Endothelial cell of umbilical vein (primary cell): ENCODE results near the gene VPS35L. TPM values are rescaled to one million over a fixed set of nuclear protein-coding genes. Genes with fewer than 3 reads are reported as not detected.

ENCODE experiments used
- BruUV-seq: library from RNA; stranded (reverse); fragments of 400-500 nt; replicated peaks from 2 replicates; lab custom pipeline; 2021; lab: Mats Ljungman, UMichigan
- CTCF ChIA-PET: fragments of 300-600, 350-600 bp; sonication (Branson Sonifier 250); formaldehyde crosslinking; loops from one replicate; lab custom pipeline; 2021; ENCODE audit warnings: antibody characterized with exemption, inconsistent platforms; lab: Charles Lee
- POLR2A ChIA-PET: fragments of 300-600, 350-600 bp; sonication (Branson Sonifier 250); formaldehyde crosslinking; loops from one replicate; lab custom pipeline; 2021; ENCODE audit warnings: antibody characterized with exemption, inconsistent platforms; lab: Charles Lee
- DNase-seq: peaks from one replicate; pipeline ENCODE4 v3.0.0-alpha.2; 2011; ENCODE audit warnings: low read depth, low spot score
- FAIRE-seq: peaks from 2 replicates; lab custom pipeline; 2011; peaks lifted over from hg19 to GRCh38; lab: Jason Lieb, UNC
- H2AFZ ChIP-seq: 2 replicates; pipeline ENCODE4 v1.6.0; 2012; ENCODE audit warnings: low read depth, low read length, control low read depth, inconsistent platforms
- H3K27ac ChIP-seq: 2 replicates; pipeline ENCODE4 v1.5.1; 2011; ENCODE audit warnings: low read depth, mild to moderate bottlenecking, control low read depth, low read length, moderate library complexity; ENCODE audit not compliant: insufficient read depth
- H3K27me3 ChIP-seq, 2 experiments: 2 replicates each; pipeline versions ENCODE4 v1.6.0 to v1.6.1; 2011; ENCODE audit warnings: low read length in 2 of 2, mixed read lengths in 1 of 2; ENCODE audit not compliant: control insufficient read depth in 2 of 2, insufficient read depth in 2 of 2
- H3K36me3 ChIP-seq, 2 experiments: 2 replicates in 1 of 2; 3 replicates in 1 of 2; pipeline ENCODE4 v1.5.1; 2011; ENCODE audit warnings: low read length in 2 of 2, mild to moderate bottlenecking in 1 of 2, moderate library complexity in 1 of 2; ENCODE audit not compliant: control insufficient read depth in 2 of 2, insufficient read depth in 2 of 2; ENCODE audit errors: extremely low read depth in 1 of 2
- H3K4me1 ChIP-seq: 3 replicates; pipeline ENCODE4 v1.5.1; 2011; ENCODE audit warnings: mild to moderate bottlenecking, low read length; ENCODE audit not compliant: control insufficient read depth, insufficient read depth; ENCODE audit errors: extremely low read depth
- H3K4me2 ChIP-seq: 2 replicates; pipeline ENCODE4 v1.6.1; 2011; ENCODE audit warnings: low read length, control low read depth, mixed read lengths; ENCODE audit not compliant: insufficient read depth
- H3K4me3 ChIP-seq, 3 experiments: fragments of 200-600 bp in 1 of 3; sonication (generic), shearing (Covaris generic) in 1 of 3; replicated peaks in 1 of 3; 2 replicates each; pipeline ENCODE4 v1.5.1; 2011 to 2016; ENCODE audit warnings: control low read depth in 3 of 3, low read length in 3 of 3, mild to moderate bottlenecking in 2 of 3, inconsistent platforms in 1 of 3, low read depth in 1 of 3, moderate library complexity in 1 of 3; ENCODE audit not compliant: insufficient read depth in 1 of 3
- H3K79me2 ChIP-seq: 2 replicates; pipeline ENCODE4 v1.6.0; 2012; ENCODE audit warnings: low read length, inconsistent platforms; ENCODE audit not compliant: control insufficient read depth, insufficient read depth
- H3K9ac ChIP-seq: replicated peaks from 2 replicates; pipeline ENCODE3; 2011; ENCODE audit warnings: low read length, control low read depth; ENCODE audit not compliant: insufficient read depth; ENCODE audit errors: extremely low read depth
- H3K9me1 ChIP-seq: replicated peaks from 3 replicates; pipeline ENCODE4 v1.6.0; 2011; ENCODE audit warnings: mild to moderate bottlenecking, low read length; ENCODE audit not compliant: control insufficient read depth, insufficient read depth; ENCODE audit errors: extremely low read depth
- H3K9me3 ChIP-seq: replicated peaks from 2 replicates; pipeline ENCODE4 v1.5.1; 2012; ENCODE audit warnings: low read length, inconsistent platforms; ENCODE audit not compliant: control insufficient read depth, insufficient read depth
- H4K20me1 ChIP-seq: replicated peaks from 2 replicates; pipeline ENCODE3; 2011; ENCODE audit warnings: mild to moderate bottlenecking, low read length; ENCODE audit not compliant: control insufficient read depth, insufficient read depth; ENCODE audit errors: extremely low read depth
- CTCF ChIP-seq, 2 donors: IDR thresholded peaks; 1 replicate in 1 of 2; 2 replicates in 1 of 2; pipeline ENCODE4 v1.5.1; 2011; ENCODE audit warnings: low read length in 2 of 2, mild to moderate bottlenecking in 2 of 2, moderate library complexity in 2 of 2, control low read depth in 1 of 2, inconsistent platforms in 1 of 2, low read depth in 1 of 2; ENCODE audit not compliant: insufficient read depth in 1 of 2; ENCODE audit errors: extremely low read depth in 1 of 2
- EZH2 ChIP-seq: IDR thresholded peaks from 2 replicates; pipeline ENCODE4 v1.6.1; 2012; ENCODE audit warnings: borderline replicate concordance, low read depth, mild to moderate bottlenecking, moderate library complexity, low read length, inconsistent platforms; ENCODE audit not compliant: severe bottlenecking
- FOS ChIP-seq: IDR thresholded peaks from 2 replicates; pipeline ENCODE4 v1.6.1; 2011; ENCODE audit warnings: mild to moderate bottlenecking, low read length, moderate library complexity, borderline replicate concordance; ENCODE audit not compliant: insufficient read depth
- GATA2 ChIP-seq: IDR thresholded peaks from 2 replicates; pipeline ENCODE4 v1.7.0; 2011; ENCODE audit warnings: low read depth, mild to moderate bottlenecking, moderate library complexity, mixed read lengths, low read length; ENCODE audit not compliant: insufficient read length, insufficient read depth
- JUN ChIP-seq: IDR thresholded peaks from 2 replicates; pipeline ENCODE4 v1.6.1; 2011; ENCODE audit warnings: borderline replicate concordance, low read depth; ENCODE audit not compliant: insufficient read length, insufficient read depth
- MAX ChIP-seq: IDR thresholded peaks from 2 replicates; pipeline ENCODE4 v1.6.1; 2011; ENCODE audit not compliant: insufficient read depth, insufficient read length
- MYC ChIP-seq: IDR thresholded peaks from one replicate; pipeline ENCODE4 v1.6.1; 2011; ENCODE audit warnings: mild to moderate bottlenecking, low read depth, low read length
- POLR2A ChIP-seq: IDR thresholded peaks from 2 replicates; pipeline ENCODE4 v1.6.1; 2012; ENCODE audit warnings: low read depth, mild to moderate bottlenecking, control low read depth, low read length
- POLR2AphosphoS5 ChIP-seq: IDR thresholded peaks from 2 replicates; pipeline ENCODE4 v1.6.1; 2012; ENCODE audit warnings: low read depth, mild to moderate bottlenecking, control low read depth, low read length, moderate library complexity; ENCODE audit not compliant: insufficient read depth
- dilution Hi-C: fragments of 300-500 bp; cut with MboI; formaldehyde crosslinking; loops from one replicate; pipeline ENCODE4 v1.15.0; 2019; ENCODE audit warnings: low sequenced_read_pairs; ENCODE audit not compliant: extremely low pct_ligation_motif_present
- intact Hi-C: fragments of 100-400 bp; cut with micrococcal nuclease; formaldehyde crosslinking; loops from one replicate; pipeline ENCODE4 v1.10.0; 2022
- polyA plus RNA-seq, 4 experiments: library from polyadenylated mRNA; depleted of rRNA in 3 of 4; stranded (reverse) in 3 of 4; unstranded in 1 of 4; fragments of >200 nt; gene quantifications; 2 replicates each; pipeline versions ENCODE4 v1.2.1 to v1.2.3, GENCODE V29; 2011 to 2012; ENCODE audit warnings: missing spikeins in 1 of 4
- total RNA-seq: library from RNA; stranded (reverse); gene quantifications from 2 replicates; pipeline ENCODE4 v1.2.3, GENCODE V29; 2021

The VPS35L gene
- total and polyA plus RNA-seq, 2 donors (not counting 3 experiments of a cell fraction or from before 2014, with no cell fraction given) = 49.1 to 91.1 TPM

GRCh38 chr16:19709381-19710136, 154.1 kb downstream of the VPS35L start:
- no peak for FAIRE-seq
- no TSS peak for BruUV-seq

More at GRCh38 chr16:19709381-19710136, 154.1 kb downstream of the VPS35L start:
- TF ChIP-seq CTCF (IDR thresholded peaks at IDR 0.05; ENCODE audit: extremely low read depth in 1 of 2, insufficient read depth in 1 of 2, low read depth in 1 of 2, low read length in 2 of 2) (no peak), JUN (no peak), MYC (no peak), FOS (no peak), GATA2 (no peak), MAX (no peak), POLR2A (no peak), POLR2AphosphoS5 (no peak), EZH2 (no peak)
- no peaks in the 10 kb centered on the region for H3K27me3 ChIP-seq
- intact Hi-C loops = no loop called here
- H3K27ac ChIP-seq = no peak overlapping the region
- POLR2A ChIA-PET = no interaction called here
- no peaks in the 10 kb centered on the region for H4K20me1 ChIP-seq
- no peaks in the 10 kb centered on the region for H3K9me1 ChIP-seq
- peaks cover 12 to 14% of the 10 kb centered on the region in 2 experiments for H3K36me3 ChIP-seq
- no peak overlapping the region for H3K9ac ChIP-seq
- H3K4me3 ChIP-seq = no peak overlapping the region
- dilution Hi-C loops = no loop called here
- no peak overlapping the region for H3K4me2 ChIP-seq
- H3K9me3 ChIP-seq = no peaks in the 10 kb centered on the region
- H3K4me1 ChIP-seq = peaks cover 5% of the 10 kb centered on the region
- no peak overlapping the region for H2AFZ ChIP-seq
- no peak for DNase-seq
- CTCF ChIA-PET = interaction anchor here (1.0 to 1.6 kb wide), 5 partner anchors 8 to 178 kb away, joined by 3 to 5 read pairs (median 4); partner anchors contain the start of genes IQCK, KNOP1 and VPS35L
- H3K79me2 ChIP-seq = peaks cover 5% of the 10 kb centered on the region
